Liver (tissue), 9 donors: ENCODE data around the gene SLC24A3. TPM values are rescaled to one million over a fixed set of nuclear protein-coding genes. Genes with fewer than 3 reads are reported as not detected.

ENCODE experiments used
- DNase-seq: peaks from one replicate; pipeline ENCODE4 v3.0.0-alpha.2; 2017; ENCODE audit warnings: low spot score
- H3K27ac ChIP-seq, 2 donors: one replicate each; pipeline ENCODE4 v1.7.0; 2013; ENCODE audit warnings: inconsistent platforms in 2 of 2, low read length in 2 of 2, control low read depth in 1 of 2, low read depth in 1 of 2, mild to moderate bottlenecking in 1 of 2
- H3K27me3 ChIP-seq, 4 donors: one replicate each; pipeline versions ENCODE4 v1.6.1 to v1.7.0; 2013; ENCODE audit warnings: low read length in 3 of 4, inconsistent platforms in 1 of 4, mild to moderate bottlenecking in 1 of 4, moderate library complexity in 1 of 4; ENCODE audit not compliant: control insufficient read depth in 4 of 4, insufficient read depth in 4 of 4
- H3K36me3 ChIP-seq, 4 donors: one replicate each; pipeline versions ENCODE4 v1.6.1 to v1.7.0; 2013; ENCODE audit warnings: low read length in 3 of 4, mild to moderate bottlenecking in 3 of 4, low read depth in 1 of 4, moderate library complexity in 1 of 4; ENCODE audit not compliant: control insufficient read depth in 4 of 4, insufficient read depth in 3 of 4
- H3K4me1 ChIP-seq, 4 donors: one replicate each; pipeline versions ENCODE4 v1.6.1 to v1.7.0; 2013; ENCODE audit warnings: low read length in 3 of 4, mild to moderate bottlenecking in 3 of 4, moderate library complexity in 1 of 4; ENCODE audit not compliant: control insufficient read depth in 4 of 4, insufficient read depth in 4 of 4
- H3K4me3 ChIP-seq, 3 donors: one replicate each; pipeline versions ENCODE4 v1.6.1 to v1.7.0; 2013; ENCODE audit warnings: low read length in 3 of 3, control low read depth in 1 of 3, low read depth in 1 of 3, mild to moderate bottlenecking in 1 of 3
- H3K9ac ChIP-seq, 2 donors: one replicate each; pipeline ENCODE4 v1.7.0; 2013; ENCODE audit warnings: low read length in 2 of 2, mild to moderate bottlenecking in 2 of 2, moderate library complexity in 2 of 2, control low read depth in 1 of 2, low read depth in 1 of 2
- H3K9me3 ChIP-seq, 4 donors: one replicate each; pipeline versions ENCODE4 v1.6.1 to v1.7.0; 2013; ENCODE audit warnings: low read length in 3 of 4; ENCODE audit not compliant: control insufficient read depth in 4 of 4
- ATF3 ChIP-seq: IDR thresholded peaks from 2 replicates; pipeline ENCODE4 v1.6.1; 2016; ENCODE audit warnings: antibody characterized with exemption
- EGR1 ChIP-seq, 2 donors: IDR thresholded peaks; 2 replicates each; pipeline ENCODE4 v1.6.1; 2016 to 2018; ENCODE audit warnings: antibody characterized with exemption in 2 of 2, low read depth in 2 of 2
- FOXA1 ChIP-seq: IDR thresholded peaks from 2 replicates; pipeline ENCODE4 v1.6.1; 2016; ENCODE audit warnings: antibody characterized with exemption
- GABPA ChIP-seq, 2 donors: IDR thresholded peaks in 1 of 2; conservative IDR thresholded peaks in 1 of 2; 2 replicates each; pipeline ENCODE4 v1.6.1; 2016; ENCODE audit warnings: antibody characterized with exemption in 2 of 2, mild to moderate bottlenecking in 1 of 2, moderate library complexity in 1 of 2
- HNF4A ChIP-seq, 2 donors: conservative IDR thresholded peaks; 2 replicates each; pipeline ENCODE4 v1.6.1; 2016; ENCODE audit warnings: antibody characterized with exemption in 2 of 2, mild to moderate bottlenecking in 2 of 2
- HNF4G ChIP-seq: IDR thresholded peaks from 2 replicates; pipeline ENCODE4 v1.6.1; 2016; ENCODE audit warnings: antibody characterized with exemption
- MAX ChIP-seq: IDR thresholded peaks from 2 replicates; pipeline ENCODE4 v1.6.1; 2016; ENCODE audit warnings: antibody characterized with exemption
- NR2F2 ChIP-seq: IDR thresholded peaks from 2 replicates; pipeline ENCODE4 v1.6.1; 2016; ENCODE audit warnings: antibody characterized with exemption
- RAD21 ChIP-seq, 2 donors: IDR thresholded peaks; 2 replicates each; pipeline ENCODE4 v1.6.1; 2016; ENCODE audit warnings: antibody characterized with exemption in 2 of 2, mild to moderate bottlenecking in 2 of 2
- RXRA ChIP-seq, 2 donors: IDR thresholded peaks; 2 replicates each; pipeline ENCODE4 v1.6.1; 2017 to 2018; ENCODE audit warnings: antibody characterized with exemption in 2 of 2, mild to moderate bottlenecking in 1 of 2
- SP1 ChIP-seq: IDR thresholded peaks from 2 replicates; pipeline ENCODE4 v1.6.1; 2018; ENCODE audit warnings: antibody characterized with exemption, mild to moderate bottlenecking
- TAF1 ChIP-seq: conservative IDR thresholded peaks from 2 replicates; pipeline ENCODE4 v1.6.1; 2016; ENCODE audit warnings: antibody characterized with exemption, mild to moderate bottlenecking
- ZBTB33 ChIP-seq: IDR thresholded peaks from 2 replicates; pipeline ENCODE4 v1.6.1; 2016; ENCODE audit warnings: antibody characterized with exemption
- WGBS: extraction: QIAGEN DNeasy Blood & Tissue Kit; methylation state at CpG from one replicate; pipeline ENCODE4 v1.1.7; 2013; 5-methylcytosine and 5-hydroxymethylcytosine counted together
- polyA plus RNA-seq, 2 donors: library from polyadenylated mRNA; stranded (reverse) in 1 of 2; unstranded in 1 of 2; fragments of 200-250 nt in 1 of 2; fragments of >200 nt in 1 of 2; fragmentation: Nextera tagmentation in 1 of 2; extraction: Ambion mirVana in 1 of 2; gene quantifications; one replicate each; pipeline versions ENCODE4 v1.2.1 to v1.2.3, GENCODE V29; 2013 to 2015
- total RNA-seq, 2 donors: library from RNA; depleted of rRNA; stranded (reverse); fragments of >200 nt; gene quantifications; one replicate each; pipeline ENCODE4 v1.2.3, GENCODE V29; 2014
- TF ChIP-seq, protein P1 (sequence below): IDR thresholded peaks from 2 replicates; pipeline ENCODE4 v1.6.1; 2016; ENCODE audit warnings: antibody characterized with exemption, mild to moderate bottlenecking
- TF ChIP-seq, protein P2 (sequence below): fragments of 150-350 bp; IDR thresholded peaks from 2 replicates; pipeline ENCODE4 v1.5.1; 2017; ENCODE audit warnings: improper control_type of control experiment, low read depth, low read length; ENCODE audit not compliant: missing input control
- donor health status: healthy.
- donor health status: healthy.
- donor health status: healthy.
- donor health status: healthy.
- donor health status: healthy.

Gene SLC24A3
- total and polyA plus RNA-seq, 4 donors: 0.28 to 1.8 (median 0.46) TPM

DNA sequence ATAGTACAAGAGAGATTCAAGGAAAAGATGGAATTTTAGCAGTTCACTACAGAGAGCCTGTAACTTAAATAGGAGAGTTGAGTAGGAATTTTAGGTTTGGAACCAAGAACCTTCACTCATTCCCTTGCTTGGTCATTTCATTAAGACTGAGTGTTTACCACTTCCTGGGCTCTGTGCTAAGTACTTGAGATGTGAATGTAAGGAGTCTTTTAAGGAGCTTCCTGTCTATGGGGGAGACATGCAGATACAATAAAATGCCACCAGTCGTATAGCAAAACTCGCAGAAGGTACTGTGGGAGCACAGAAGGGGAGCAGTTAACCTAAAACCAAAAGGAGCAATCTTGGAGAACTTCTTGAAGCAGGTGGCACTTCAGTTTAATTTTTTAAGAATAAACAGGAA lies 204.2 kb downstream of the SLC24A3 start (continued):
- no peak for TF ChIP-seq MAX

DNA sequence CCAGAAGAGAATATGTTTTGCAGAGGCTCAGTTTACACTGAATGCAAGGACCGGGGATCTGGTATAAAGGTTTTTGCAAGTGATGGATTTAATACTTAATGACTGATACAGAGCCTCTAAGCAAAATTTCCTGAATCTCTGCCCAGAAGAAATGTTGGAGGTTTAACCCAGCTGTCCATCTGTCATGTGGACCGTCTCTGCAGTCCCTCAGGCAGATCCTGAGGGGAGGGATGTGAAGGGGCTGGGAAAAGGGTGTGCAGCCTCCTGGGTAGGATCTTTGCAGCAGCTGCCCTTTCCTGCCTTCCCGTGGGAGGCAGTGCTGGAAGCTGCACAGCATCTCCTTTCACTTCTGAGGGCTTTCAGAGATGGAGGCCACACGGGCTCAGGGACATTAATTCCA lies 207.0 kb downstream of the SLC24A3 start:
- Histone ChIP-seq H3K36me3 (no peaks in the 10 kb centered on the region), H3K9me3 (peaks cover 0 to 6% (median 0%) of the 10 kb centered on the region in 4 donors), H3K4me1 (peaks cover 3 to 11% (median 6%) of the 10 kb centered on the region in 4 donors), H3K27me3 (no peaks in the 10 kb centered on the region), H3K4me3 (no peak overlapping the region), H3K9ac (no peak overlapping the region), H3K27ac (no peak overlapping the region)
- TF ChIP-seq TAF1 (no peak), ATF3 (no peak), NR2F2 (no peak), HNF4G (no peak), SP1 (no peak), RAD21 (IDR thresholded peaks at IDR 0.05) (no peak), GABPA (IDR thresholded peaks at IDR 0.05 in 1 of 2, conservative IDR thresholded peaks at IDR 0.05 in 1 of 2) (no peak), FOXA1 (no peak), HNF4A (conservative IDR thresholded peaks at IDR 0.05) (no peak), EGR1 (IDR thresholded peaks at IDR 0.05; ENCODE audit: low read depth in 2 of 2) (no peak), RXRA (IDR thresholded peaks at IDR 0.05) (no peak), ZBTB33 (no peak), MAX (no peak)
- TF ChIP-seq, protein P1, sequence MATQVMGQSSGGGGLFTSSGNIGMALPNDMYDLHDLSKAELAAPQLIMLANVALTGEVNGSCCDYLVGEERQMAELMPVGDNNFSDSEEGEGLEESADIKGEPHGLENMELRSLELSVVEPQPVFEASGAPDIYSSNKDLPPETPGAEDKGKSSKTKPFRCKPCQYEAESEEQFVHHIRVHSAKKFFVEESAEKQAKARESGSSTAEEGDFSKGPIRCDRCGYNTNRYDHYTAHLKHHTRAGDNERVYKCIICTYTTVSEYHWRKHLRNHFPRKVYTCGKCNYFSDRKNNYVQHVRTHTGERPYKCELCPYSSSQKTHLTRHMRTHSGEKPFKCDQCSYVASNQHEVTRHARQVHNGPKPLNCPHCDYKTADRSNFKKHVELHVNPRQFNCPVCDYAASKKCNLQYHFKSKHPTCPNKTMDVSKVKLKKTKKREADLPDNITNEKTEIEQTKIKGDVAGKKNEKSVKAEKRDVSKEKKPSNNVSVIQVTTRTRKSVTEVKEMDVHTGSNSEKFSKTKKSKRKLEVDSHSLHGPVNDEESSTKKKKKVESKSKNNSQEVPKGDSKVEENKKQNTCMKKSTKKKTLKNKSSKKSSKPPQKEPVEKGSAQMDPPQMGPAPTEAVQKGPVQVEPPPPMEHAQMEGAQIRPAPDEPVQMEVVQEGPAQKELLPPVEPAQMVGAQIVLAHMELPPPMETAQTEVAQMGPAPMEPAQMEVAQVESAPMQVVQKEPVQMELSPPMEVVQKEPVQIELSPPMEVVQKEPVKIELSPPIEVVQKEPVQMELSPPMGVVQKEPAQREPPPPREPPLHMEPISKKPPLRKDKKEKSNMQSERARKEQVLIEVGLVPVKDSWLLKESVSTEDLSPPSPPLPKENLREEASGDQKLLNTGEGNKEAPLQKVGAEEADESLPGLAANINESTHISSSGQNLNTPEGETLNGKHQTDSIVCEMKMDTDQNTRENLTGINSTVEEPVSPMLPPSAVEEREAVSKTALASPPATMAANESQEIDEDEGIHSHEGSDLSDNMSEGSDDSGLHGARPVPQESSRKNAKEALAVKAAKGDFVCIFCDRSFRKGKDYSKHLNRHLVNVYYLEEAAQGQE: no peak
- TF ChIP-seq, protein P2, sequence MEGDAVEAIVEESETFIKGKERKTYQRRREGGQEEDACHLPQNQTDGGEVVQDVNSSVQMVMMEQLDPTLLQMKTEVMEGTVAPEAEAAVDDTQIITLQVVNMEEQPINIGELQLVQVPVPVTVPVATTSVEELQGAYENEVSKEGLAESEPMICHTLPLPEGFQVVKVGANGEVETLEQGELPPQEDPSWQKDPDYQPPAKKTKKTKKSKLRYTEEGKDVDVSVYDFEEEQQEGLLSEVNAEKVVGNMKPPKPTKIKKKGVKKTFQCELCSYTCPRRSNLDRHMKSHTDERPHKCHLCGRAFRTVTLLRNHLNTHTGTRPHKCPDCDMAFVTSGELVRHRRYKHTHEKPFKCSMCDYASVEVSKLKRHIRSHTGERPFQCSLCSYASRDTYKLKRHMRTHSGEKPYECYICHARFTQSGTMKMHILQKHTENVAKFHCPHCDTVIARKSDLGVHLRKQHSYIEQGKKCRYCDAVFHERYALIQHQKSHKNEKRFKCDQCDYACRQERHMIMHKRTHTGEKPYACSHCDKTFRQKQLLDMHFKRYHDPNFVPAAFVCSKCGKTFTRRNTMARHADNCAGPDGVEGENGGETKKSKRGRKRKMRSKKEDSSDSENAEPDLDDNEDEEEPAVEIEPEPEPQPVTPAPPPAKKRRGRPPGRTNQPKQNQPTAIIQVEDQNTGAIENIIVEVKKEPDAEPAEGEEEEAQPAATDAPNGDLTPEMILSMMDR: no peak
- DNase-seq: no peak
- 70% methylated on average over 4 of the region's 4 CpGs for WGBS
